Measurements from ENCODE around the gene RRP8.

DNA sequence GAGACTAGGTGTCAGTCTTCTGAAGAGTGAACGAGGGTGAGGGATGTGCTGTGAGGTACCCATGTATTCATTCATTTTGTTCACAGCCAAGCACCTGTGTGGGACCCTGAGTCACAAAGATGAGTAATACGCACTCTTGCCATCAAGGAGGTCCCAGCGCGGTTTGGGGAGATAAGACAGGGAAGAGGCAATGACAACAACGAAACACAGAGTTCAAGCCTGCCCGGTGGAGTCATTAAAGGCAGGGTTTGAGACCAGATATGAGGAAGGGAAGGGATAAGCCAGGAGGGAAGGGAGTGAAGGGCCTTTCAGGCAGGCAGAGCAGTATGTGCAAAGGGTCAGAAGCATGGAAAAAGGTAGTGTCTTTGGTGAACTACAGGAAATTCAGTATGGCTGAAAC is 47.6 kb upstream of the RRP8 start:
- TF ChIP-seq, protein P1, sequence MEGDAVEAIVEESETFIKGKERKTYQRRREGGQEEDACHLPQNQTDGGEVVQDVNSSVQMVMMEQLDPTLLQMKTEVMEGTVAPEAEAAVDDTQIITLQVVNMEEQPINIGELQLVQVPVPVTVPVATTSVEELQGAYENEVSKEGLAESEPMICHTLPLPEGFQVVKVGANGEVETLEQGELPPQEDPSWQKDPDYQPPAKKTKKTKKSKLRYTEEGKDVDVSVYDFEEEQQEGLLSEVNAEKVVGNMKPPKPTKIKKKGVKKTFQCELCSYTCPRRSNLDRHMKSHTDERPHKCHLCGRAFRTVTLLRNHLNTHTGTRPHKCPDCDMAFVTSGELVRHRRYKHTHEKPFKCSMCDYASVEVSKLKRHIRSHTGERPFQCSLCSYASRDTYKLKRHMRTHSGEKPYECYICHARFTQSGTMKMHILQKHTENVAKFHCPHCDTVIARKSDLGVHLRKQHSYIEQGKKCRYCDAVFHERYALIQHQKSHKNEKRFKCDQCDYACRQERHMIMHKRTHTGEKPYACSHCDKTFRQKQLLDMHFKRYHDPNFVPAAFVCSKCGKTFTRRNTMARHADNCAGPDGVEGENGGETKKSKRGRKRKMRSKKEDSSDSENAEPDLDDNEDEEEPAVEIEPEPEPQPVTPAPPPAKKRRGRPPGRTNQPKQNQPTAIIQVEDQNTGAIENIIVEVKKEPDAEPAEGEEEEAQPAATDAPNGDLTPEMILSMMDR (IDR thresholded peaks at IDR 0.05 in 2 of 3, conservative IDR thresholded peaks at IDR 0.05 in 1 of 3; ENCODE audit: borderline replicate concordance in 1 of 3, insufficient read depth in 1 of 3, low read depth in 2 of 3, low read length in 2 of 3), result no peak
- TF ChIP-seq CEBPB (IDR thresholded peaks at IDR 0.05; ENCODE audit: low read depth), result no peak
- no peak for TF ChIP-seq POLR2A (IDR thresholded peaks at IDR 0.05; ENCODE audit: borderline replicate concordance, extremely low read depth, insufficient read depth, insufficient read length)
- TF ChIP-seq, protein P2, sequence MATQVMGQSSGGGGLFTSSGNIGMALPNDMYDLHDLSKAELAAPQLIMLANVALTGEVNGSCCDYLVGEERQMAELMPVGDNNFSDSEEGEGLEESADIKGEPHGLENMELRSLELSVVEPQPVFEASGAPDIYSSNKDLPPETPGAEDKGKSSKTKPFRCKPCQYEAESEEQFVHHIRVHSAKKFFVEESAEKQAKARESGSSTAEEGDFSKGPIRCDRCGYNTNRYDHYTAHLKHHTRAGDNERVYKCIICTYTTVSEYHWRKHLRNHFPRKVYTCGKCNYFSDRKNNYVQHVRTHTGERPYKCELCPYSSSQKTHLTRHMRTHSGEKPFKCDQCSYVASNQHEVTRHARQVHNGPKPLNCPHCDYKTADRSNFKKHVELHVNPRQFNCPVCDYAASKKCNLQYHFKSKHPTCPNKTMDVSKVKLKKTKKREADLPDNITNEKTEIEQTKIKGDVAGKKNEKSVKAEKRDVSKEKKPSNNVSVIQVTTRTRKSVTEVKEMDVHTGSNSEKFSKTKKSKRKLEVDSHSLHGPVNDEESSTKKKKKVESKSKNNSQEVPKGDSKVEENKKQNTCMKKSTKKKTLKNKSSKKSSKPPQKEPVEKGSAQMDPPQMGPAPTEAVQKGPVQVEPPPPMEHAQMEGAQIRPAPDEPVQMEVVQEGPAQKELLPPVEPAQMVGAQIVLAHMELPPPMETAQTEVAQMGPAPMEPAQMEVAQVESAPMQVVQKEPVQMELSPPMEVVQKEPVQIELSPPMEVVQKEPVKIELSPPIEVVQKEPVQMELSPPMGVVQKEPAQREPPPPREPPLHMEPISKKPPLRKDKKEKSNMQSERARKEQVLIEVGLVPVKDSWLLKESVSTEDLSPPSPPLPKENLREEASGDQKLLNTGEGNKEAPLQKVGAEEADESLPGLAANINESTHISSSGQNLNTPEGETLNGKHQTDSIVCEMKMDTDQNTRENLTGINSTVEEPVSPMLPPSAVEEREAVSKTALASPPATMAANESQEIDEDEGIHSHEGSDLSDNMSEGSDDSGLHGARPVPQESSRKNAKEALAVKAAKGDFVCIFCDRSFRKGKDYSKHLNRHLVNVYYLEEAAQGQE (IDR thresholded peaks at IDR 0.05; ENCODE audit: low read depth), result no peak
- no peak for TF ChIP-seq EZH2phosphoT487 (IDR thresholded peaks at IDR 0.05; ENCODE audit: borderline replicate concordance)
- no peak for TF ChIP-seq RAD21 (IDR thresholded peaks at IDR 0.05; ENCODE audit: low read depth)
- TF ChIP-seq EZH2 (IDR thresholded peaks at IDR 0.05), result no peak
- TF ChIP-seq ZFX (IDR thresholded peaks at IDR 0.05), result no peak

Data from HCT116 (cell line).